Measurements from ENCODE around the gene SFT2D3.

Gene SFT2D3

DNA sequence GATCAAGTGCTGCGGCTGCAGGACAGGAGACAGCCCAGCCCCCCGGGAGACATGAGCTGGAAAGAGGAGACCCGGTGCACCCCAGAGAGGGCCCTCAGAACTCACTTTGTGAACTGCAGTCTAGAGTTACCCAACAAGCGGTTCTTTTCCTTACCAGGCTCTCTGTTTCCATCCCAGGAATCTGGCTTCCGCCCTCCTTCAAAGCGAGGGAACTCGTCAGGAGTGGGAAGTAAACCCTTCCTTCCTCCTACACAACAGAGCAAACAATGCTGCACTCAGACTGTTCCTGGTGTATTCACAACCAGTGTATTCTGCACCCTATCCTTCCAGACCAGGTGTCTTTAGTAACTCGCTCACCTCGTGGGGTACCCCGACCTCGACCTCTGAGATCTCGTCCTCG lies 8.0 kb downstream of the SFT2D3 start:
- no peak for DNase-seq (ENCODE audit: low read depth)
- no peak overlapping the region for H3K4me3 ChIP-seq (ENCODE audit: low read length)
- TF ChIP-seq, protein P1, sequence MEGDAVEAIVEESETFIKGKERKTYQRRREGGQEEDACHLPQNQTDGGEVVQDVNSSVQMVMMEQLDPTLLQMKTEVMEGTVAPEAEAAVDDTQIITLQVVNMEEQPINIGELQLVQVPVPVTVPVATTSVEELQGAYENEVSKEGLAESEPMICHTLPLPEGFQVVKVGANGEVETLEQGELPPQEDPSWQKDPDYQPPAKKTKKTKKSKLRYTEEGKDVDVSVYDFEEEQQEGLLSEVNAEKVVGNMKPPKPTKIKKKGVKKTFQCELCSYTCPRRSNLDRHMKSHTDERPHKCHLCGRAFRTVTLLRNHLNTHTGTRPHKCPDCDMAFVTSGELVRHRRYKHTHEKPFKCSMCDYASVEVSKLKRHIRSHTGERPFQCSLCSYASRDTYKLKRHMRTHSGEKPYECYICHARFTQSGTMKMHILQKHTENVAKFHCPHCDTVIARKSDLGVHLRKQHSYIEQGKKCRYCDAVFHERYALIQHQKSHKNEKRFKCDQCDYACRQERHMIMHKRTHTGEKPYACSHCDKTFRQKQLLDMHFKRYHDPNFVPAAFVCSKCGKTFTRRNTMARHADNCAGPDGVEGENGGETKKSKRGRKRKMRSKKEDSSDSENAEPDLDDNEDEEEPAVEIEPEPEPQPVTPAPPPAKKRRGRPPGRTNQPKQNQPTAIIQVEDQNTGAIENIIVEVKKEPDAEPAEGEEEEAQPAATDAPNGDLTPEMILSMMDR (IDR thresholded peaks at IDR 0.05; ENCODE audit: insufficient read depth, low read depth, low read length, missing control alignments) = no peak

DNA sequence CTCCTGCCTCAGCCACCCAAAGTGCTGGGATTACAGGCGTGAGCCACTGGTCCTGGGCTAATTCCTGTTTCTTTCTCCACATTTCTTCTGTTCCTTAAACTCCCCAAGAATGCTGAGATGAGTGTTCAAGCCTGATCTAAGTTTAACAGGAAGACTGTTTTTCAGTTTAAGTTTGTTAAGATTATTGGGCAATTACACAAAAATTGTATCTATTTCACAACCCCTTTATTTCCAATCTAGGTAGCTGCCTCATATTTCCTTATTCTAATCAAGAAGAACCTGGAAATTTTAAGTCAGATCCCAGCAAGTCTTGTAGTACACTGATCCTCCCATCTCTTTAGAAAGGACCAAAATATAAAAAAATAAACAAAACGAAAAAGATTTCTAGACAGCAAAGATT lies 11.7 kb downstream of the SFT2D3 start:
- DNase-seq (ENCODE audit: low read depth) = no peak
- H3K4me3 ChIP-seq (ENCODE audit: low read length) = no peak overlapping the region
- TF ChIP-seq, protein P1 (IDR thresholded peaks at IDR 0.05; ENCODE audit: insufficient read depth, low read depth, low read length, missing control alignments) = no peak

DNA sequence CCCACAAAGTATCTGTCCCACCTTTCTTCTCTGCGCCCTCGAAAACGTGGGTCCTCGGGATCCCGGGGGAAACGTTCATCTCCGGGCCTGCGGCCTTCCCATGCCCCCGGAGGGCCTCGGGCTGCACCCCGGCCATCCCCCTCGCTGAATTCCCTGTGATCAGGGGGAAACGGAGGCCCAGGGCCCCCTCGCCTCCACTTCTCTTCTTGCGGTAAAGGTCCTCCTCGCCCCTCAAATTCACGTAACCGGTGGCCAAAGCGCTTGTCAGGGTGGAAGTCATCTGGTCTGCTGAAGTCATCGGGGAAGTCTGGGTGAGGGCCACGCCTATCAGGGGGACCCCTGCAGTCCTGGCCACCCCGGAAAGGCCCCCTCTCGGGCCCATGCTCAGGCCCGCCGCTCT lies 12.3 kb downstream of the SFT2D3 start:
- TF ChIP-seq, protein P1 (IDR thresholded peaks at IDR 0.05; ENCODE audit: insufficient read depth, low read depth, low read length, missing control alignments) = no peak
- DNase-seq (ENCODE audit: low read depth) = no peak
- H3K4me3 ChIP-seq (ENCODE audit: low read length) = no peak overlapping the region

DNA sequence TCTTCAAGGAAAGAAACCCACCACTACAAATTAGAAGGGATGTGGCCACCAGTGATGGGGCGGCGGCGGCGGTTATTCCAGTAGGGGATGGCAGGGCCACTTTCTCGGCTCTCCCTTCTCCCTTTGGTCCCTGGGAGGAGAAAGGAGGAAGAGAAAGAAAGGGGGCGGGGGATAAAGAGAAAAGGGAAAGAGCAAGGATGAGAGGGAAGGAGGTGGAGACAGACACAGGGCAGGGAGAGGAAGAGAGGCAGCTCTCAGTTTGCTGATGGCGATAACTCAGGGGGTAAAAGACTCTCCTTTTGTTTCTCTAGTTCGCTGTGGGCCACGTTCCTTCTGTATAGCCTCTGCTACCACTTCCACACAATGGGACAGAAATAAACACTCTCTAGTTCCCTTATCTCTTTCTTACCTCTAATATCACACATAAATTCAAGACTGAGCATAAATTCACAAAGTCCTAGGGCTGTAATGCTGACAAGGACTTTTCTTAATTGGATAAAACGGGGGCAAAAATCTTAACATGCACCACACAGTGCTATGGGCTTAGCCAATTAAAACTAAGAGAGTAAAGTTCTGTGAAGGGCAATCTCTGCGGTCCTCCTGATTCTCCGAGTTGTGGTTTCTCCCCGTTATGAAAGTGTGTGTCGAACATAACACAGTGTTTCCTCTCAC lies 14.6 kb downstream of the SFT2D3 start:
- TF ChIP-seq, protein P1 (IDR thresholded peaks at IDR 0.05; ENCODE audit: insufficient read depth, low read depth, low read length, missing control alignments) = no peak
- no peak overlapping the region for H3K4me3 ChIP-seq (ENCODE audit: low read length)
- no peak for DNase-seq (ENCODE audit: low read depth)

DNA sequence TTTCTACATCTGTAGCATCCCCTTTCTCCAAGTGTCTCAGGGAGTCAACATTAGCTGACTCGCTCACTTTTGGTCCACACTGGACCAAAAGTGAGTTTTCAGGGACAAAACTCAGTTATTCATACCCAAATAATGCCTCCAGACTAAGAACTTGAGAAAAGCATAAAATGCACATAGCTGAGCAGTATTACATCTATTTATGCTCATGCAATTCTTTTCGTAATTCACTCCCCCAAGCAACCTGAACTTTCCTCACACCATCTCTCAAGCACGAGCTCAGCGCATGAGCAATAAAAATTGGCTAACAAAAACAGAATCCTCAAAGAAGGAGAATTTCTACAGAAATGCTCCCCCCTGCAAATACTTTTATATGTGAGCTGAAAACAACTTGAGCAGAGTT lies 17.0 kb downstream of the SFT2D3 start:
- TF ChIP-seq, protein P1 (IDR thresholded peaks at IDR 0.05; ENCODE audit: insufficient read depth, low read depth, low read length, missing control alignments) = no peak
- no peak for DNase-seq (ENCODE audit: low read depth)
- no peak overlapping the region for H3K4me3 ChIP-seq (ENCODE audit: low read length)

DNA sequence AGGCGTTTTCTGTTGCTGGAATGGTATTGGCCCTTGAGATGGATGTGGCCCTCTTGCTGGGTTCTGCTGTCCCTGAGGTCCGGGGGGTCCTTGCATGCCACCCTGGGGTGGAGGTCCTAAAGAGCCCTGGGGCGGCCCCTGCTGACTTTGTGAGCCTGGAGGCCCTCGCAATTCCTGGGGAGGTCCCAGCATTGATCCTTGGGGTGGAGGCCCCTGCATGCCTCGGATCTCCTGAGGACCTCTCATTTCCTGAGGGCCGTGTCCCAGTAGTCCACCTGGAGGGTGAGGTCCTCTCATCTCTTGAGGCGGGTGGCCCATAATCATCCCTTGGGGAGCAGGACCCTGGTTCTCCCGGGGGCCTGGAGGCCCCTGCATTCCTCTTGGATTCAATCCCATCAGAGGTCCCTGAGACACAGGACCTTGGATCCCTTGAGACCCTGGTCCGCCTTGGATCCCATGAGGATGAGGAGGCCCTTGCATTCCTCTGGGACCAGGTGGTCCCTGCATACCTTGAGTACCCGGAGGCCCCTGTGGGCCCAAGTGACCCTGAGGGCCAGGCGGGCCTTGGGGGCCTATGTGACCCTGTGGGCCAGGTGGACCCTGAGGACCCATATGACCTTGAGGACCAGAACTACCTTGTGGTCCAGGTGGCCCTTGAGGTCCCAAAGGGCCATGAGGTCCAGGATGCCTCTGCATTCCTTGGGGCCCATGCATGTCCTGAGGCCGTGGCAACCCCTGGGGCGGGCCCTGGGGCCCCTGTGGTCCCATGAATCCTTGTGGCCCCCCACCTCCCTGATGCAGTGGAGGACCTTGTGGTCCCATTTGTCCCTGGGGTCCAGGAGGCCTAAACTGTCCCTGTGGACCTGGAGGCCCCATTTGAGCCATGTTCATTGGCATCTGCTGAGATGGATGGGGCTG lies 18.3 kb downstream of the SFT2D3 start:
- DNase-seq (ENCODE audit: low read depth) = no peak
- no peak overlapping the region for H3K4me3 ChIP-seq (ENCODE audit: low read length)
- TF ChIP-seq, protein P1 (IDR thresholded peaks at IDR 0.05; ENCODE audit: insufficient read depth, low read depth, low read length, missing control alignments) = no peak
